A549 treated with CpdA at 1 μM for 4 hours (cell line): ENCODE results near the gene FCMR. TPM values are rescaled to one million over a fixed set of nuclear protein-coding genes. Genes with fewer than 3 reads are reported as not detected.

Experiments used
- total RNA-seq: library from RNA; stranded (reverse); fragments of 200-300 nt; extraction: Qiagen RNA extraction; gene quantifications from 5 replicates; pipeline ENCODE4 v1.2.3, GENCODE V29; 2022; ENCODE audit warnings: low read depth

Gene FCMR
- total RNA-seq = 3.9 to 6.6 TPM (median 3.9 TPM) in 5 replicates

GRCh38 chr1:206921772-206922265 is at the start of gene FCMR:
Gene FCMR, minus strand, starts transcription at chr1:206921941. Its CDS starts 87 bp downstream, at chr1:206921854.

GRCh38 chr1:206970446-206970845 is 48.7 kb upstream of the FCMR start, which contains the start of gene FCAMR:
Gene FCAMR, minus strand, starts transcription at chr1:206970460. Its CDS starts 335 bp downstream, at chr1:206970125.

GRCh38 chr1:206946261-206946660 is 24.5 kb upstream of the FCMR start, which contains the start of gene PIGR:
Gene PIGR, minus strand, starts transcription at chr1:206946466. Its CDS starts 5,935 bp downstream, at chr1:206940531.

GRCh38 chr1:206897175-206897574 is 24.6 kb downstream of the FCMR start, which contains the start of gene IL24:
Gene IL24, plus strand, starts transcription at chr1:206897443. Its CDS starts 390 bp downstream, at chr1:206897833.

GRCh38 chr1:206864939-206865671 is 56.6 kb downstream of the FCMR start, which contains the start of gene IL20:
Gene IL20, plus strand, starts transcription at chr1:206865623. Its CDS starts 230 bp downstream, at chr1:206865853.

Other genes starting within 250 kb of the FCMR start
- 61.0 to 70.9 TPM (median 65.7 TPM) in 5 replicates for gene MAPKAPK2, start 237.0 kb downstream of the FCMR start, total RNA-seq
- not detected in 5 replicates for gene IL19, start 151.2 kb downstream of the FCMR start, total RNA-seq
- not detected in 5 replicates for gene IL10, start 149.4 kb downstream of the FCMR start, total RNA-seq
- not detected in 5 replicates for gene IL20, start 56.3 kb downstream of the FCMR start, total RNA-seq
- 0.24 to 0.57 TPM (median 0.40 TPM) in 4 of 5 replicates, not detected in the other for gene IL24, start 24.5 kb downstream of the FCMR start, total RNA-seq
- gene PIGR, start 24.5 kb upstream of the FCMR start, total RNA-seq = not detected in 5 replicates
- not detected in 5 replicates for gene FCAMR, start 48.5 kb upstream of the FCMR start, total RNA-seq
- gene C1orf116, start 110.8 kb upstream of the FCMR start, total RNA-seq = 2.6 to 3.5 TPM (median 2.9 TPM) in 5 replicates
- 5.0 to 7.0 TPM (median 5.6 TPM) in 5 replicates for gene YOD1, start 129.3 kb upstream of the FCMR start, total RNA-seq
- gene PFKFB2, start 131.3 kb upstream of the FCMR start, total RNA-seq = 4.4 to 7.1 TPM (median 5.2 TPM) in 5 replicates
- gene C4BPB, start 166.9 kb upstream of the FCMR start, total RNA-seq = 0.92 to 1.4 TPM (median 1.2 TPM) in 5 replicates
- 0.44 to 1.5 TPM (median 0.59 TPM) in 5 replicates for gene C4BPA, start 182.3 kb upstream of the FCMR start, total RNA-seq